ENCODE results near the gene CNIH3.
"Not testable (repeated sequence)": the region's sequence is repeated elsewhere in the genome, so short reads cannot be mapped to it uniquely, and the experiment has no call there.

The CNIH3 gene

GRCh38 chr1:224644553-224645154 is 28.5 kb downstream of the CNIH3 start:
- FAIRE-seq, result no peak

- FAIRE-seq, result no peak
Observed at GRCh38 chr1:224647449-224647848, 31.3 kb downstream of the CNIH3 start.

DNA sequence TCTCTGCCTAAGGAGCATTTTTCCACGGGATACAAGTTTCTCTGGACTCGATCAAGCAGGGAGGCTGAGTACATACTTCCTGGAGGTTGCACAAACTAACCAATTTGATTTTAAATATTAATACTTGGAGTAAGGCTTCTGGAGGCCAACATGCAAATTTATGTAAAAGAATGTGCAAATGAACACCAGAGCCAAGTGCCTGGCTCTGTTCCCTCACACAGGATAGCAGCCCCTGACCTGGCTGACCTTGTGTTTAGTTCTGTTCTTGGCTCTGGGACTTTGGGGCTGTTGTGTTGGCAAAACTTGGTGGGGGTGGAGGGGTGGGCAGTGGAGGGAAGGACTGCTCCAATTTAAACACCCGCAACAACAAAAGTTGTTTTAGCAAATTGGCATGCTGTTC is 34.2 kb downstream of the CNIH3 start:
- no peak for FAIRE-seq

DNA sequence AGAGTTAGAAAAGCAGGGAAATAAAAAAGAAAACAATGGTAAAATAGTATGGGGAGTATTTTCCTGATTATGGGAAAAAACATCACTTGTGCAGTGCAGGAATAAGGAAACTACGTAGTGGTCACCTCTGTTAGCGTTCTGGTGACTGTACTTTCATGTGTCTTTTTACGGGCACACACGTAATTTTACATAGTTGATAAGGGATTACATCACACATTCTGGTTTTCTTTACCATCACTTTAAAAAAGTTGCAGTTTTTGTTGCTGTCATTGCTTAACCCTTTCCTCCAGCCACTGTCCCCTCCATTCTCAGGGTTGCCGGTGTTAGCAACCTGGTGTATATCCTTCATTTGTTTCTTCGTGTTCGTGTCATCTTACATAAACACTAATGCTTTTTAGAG is 35.1 kb downstream of the CNIH3 start:
- no peak for FAIRE-seq

- FAIRE-seq, result no peak
Observed at GRCh38 chr1:224656392-224656791, 40.3 kb downstream of the CNIH3 start.

DNA sequence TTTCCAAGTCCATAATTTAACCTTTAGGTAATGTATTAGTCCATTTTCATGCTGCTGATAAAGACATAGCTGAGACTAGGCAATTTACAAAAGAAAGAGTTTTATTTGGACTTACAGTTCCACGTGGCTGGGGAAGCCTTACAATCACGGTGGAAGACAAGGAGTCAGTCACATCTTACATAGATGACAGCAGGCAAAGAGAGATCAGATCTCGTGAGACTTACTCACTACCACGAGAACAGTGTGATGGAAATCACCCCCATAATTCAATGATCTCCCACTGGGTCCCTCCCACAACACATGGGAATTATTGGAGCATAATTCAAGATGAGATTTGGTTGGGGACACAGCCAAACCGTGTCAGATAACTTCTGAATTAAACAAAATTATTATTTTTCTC is 44.0 kb downstream of the CNIH3 start:
- FAIRE-seq, result no peak

DNA sequence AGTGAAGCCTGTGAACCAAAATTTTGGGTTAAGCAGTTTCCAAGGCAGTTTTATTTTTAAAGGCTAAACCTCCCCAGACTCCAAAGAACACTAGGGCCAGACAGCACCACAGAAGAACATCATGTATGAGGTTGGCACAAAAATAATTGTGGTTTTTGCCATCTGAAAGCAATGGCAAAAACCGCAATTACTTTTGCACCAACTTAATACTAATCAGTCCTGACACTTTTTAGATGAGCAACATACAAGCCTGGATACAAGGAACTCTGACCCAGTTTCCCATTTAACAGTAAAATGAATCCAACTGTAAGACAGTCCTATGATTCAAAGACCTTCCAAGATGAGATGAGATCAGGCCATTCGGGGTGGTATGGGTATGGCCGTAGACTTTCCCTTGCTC is 46.8 kb downstream of the CNIH3 start:
- FAIRE-seq, result no peak

DNA sequence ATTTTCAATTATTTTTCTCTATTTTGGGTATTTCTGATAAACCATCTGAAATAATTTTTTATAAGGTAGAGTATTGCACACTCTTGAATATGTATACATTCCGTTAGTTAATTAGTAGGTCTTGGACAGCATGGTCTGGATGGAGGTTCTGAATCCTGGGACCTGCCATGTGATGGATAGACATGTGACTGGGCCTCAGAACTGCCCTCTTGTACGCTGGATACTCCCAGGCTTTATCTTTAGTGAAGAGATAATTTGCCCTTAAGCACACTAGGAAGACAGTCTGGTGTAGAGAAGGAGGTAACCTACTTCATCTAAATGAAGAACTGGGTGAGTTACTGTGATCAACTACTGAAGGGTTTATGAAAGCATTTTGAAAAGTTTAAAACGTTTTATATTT is 48.9 kb downstream of the CNIH3 start:
- no peak for FAIRE-seq

GRCh38 chr1:224666078-224666477 is 50.0 kb downstream of the CNIH3 start:
- no peak for FAIRE-seq

DNA sequence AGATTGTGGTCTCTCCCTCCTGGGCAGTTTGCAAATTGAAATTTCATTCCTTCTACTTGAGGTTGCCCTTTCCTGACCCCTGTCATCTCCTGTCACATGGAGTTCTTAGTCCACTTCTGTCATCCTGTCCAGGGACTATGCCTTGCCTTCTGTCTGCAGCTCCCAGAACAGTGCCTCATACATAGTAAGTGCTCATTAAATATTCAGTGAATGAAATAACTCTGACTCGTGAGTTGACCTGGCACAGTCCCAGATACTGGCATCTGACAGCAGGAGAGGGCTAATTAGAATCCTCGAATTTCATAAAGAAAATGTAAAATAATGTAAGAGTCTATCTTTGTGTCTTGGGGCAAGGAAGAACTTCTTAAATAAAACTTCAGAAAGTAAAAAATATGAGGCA is 50.8 kb downstream of the CNIH3 start:
- no peak for FAIRE-seq

GRCh38 chr1:224668984-224669383 is 52.9 kb downstream of the CNIH3 start:
- no peak for FAIRE-seq

DNA sequence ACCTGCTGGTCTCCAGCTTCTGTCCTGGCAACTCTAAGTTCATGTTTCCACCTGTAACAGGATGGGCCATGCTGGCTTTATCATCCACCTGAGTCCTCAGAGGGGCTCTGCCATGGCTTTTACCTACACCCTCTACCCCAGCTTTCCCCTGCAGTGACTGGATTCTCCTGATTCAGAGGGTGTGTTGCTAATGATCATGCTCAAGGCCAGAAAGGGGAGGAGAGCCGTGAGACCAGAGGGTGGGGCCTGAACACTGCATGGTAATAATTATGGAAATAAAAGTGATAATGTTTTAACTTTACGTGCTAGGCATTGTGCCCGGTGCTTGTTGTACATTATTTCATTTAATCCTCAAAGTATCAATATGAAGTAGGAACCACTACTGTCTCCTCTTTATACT is 53.3 kb downstream of the CNIH3 start:
- no peak for FAIRE-seq

- FAIRE-seq, result no peak
Observed at GRCh38 chr1:224670506-224670905, 54.4 kb downstream of the CNIH3 start.

GRCh38 chr1:224671076-224671475 is 55.0 kb downstream of the CNIH3 start:
- FAIRE-seq, result no peak

- FAIRE-seq, result no peak
Observed at GRCh38 chr1:224673141-224673540, 57.0 kb downstream of the CNIH3 start.

DNA sequence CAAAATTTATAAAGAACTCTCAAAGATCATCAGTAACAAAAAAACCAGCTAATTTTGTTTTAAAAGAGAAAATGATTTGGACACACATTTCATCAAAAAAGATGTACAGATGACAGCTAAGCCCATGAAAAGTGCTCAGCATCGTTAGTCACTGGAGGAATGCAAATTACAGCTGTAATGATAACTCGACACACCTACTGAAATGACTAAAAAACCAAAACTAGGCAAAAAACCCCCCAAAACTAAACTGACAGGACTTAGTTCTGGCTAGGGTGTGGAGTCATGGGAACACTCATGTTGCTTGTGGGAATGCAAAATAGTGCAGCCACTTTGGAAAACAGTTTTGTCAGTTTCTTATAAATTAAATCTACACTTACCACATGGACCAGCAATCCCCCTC is 59.5 kb downstream of the CNIH3 start:
- no peak for FAIRE-seq

GRCh38 chr1:224676551-224676950 is 60.4 kb downstream of the CNIH3 start:
- no peak for FAIRE-seq

- FAIRE-seq, result no peak
Observed at GRCh38 chr1:224678168-224678567, 62.1 kb downstream of the CNIH3 start.

- FAIRE-seq, result no peak
Observed at GRCh38 chr1:224679606-224680005, 63.5 kb downstream of the CNIH3 start.

DNA sequence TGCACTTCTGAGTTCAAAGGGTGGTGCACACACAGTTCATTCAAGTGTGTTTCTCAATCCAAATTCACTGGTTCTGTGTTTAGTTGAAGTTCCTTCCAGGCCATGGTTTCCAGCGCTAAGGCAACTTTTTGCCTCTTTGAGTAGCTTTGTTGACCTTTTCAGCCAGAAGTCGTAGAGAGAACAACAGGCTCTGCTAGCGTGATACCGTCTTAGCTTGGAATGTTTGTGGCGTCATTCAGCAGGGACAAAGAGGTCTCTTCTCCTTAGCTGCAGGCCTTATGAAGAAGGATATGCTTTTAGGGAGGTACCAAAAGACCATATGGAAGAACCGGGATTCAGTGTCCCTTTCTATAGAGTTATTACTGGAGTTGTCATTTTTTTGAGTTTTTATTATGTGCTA is 65.7 kb downstream of the CNIH3 start:
- FAIRE-seq, result no peak

- no peak for FAIRE-seq
Observed at GRCh38 chr1:224683936-224684335, 67.8 kb downstream of the CNIH3 start.

DNA sequence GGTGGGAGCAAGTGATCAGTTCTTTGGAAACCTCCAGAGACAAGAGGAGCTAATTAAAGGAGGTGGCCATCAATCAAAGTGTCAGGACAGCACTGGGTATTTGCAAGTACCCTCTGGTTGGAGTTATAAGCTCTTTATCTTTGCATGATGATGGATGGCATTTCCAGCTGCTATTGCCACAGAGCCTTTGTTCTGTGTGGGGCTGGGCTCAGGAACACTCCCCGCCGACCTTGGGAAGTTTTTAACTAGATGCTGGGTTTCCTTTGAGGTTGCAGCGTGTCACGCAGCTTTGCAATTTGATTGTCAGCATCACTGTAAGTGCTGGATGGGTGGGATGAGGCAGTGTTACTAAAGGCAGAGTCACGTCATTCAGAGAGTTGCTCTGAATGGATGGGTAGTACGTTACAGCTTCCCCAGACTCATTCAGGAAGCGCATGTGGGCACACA is 68.9 kb downstream of the CNIH3 start:
- no peak for FAIRE-seq

GRCh38 chr1:224686140-224686539 is 70.0 kb downstream of the CNIH3 start:
- FAIRE-seq, result not testable (repeated sequence)

GRCh38 chr1:224687465-224687864 is 71.3 kb downstream of the CNIH3 start:
- no peak for FAIRE-seq

GRCh38 chr1:224689374-224689773 is 73.3 kb downstream of the CNIH3 start:
- FAIRE-seq, result no peak

DNA sequence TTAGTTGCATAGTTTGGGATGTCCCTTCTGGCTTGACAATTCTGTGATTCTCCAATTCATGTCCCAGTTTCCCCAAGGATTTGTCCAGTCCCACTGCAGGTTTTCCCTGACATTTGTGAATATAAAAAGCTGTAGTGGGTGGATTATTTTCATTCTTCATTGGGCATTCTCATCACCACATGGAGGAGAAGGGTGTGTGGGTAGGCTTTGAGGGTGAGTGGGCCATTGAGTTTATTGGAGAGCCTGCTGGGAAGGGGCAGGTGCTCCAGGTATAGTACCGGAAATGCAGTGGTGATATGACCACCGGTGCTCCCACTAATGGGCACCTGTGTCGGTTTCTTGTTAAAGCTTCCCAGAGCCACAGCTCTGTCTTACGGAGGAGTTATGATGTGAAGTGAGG is 74.5 kb downstream of the CNIH3 start:
- no peak for FAIRE-seq
